H1 (cell line): ENCODE measurements around the gene RHOXF2B. TPM values are rescaled to one million over a fixed set of nuclear protein-coding genes. Genes with fewer than 3 reads are reported as not detected.

Experiments used
- CTCF ChIA-PET: fragments of 300-600 bp; sonication (Branson Sonifier 250); formaldehyde crosslinking; loops from one replicate; lab custom pipeline; 2021; ENCODE audit not compliant: partially characterized antibody; lab: Charles Lee
- POLR2A ChIA-PET: fragments of 300-600 bp; sonication (Branson Sonifier 250); formaldehyde crosslinking; loops from one replicate; lab custom pipeline; 2021; ENCODE audit warnings: inconsistent platforms; ENCODE audit not compliant: partially characterized antibody; lab: Charles Lee
- DNase-seq, 2 experiments: peaks; one replicate each; pipeline versions ENCODE4 v3.0.0 to v3.0.0-alpha.2; 2010 to 2022; ENCODE audit warnings: low spot score in 2 of 2, low read depth in 1 of 2, mixed read lengths in 1 of 2
- FAIRE-seq: peaks from 2 replicates; lab custom pipeline; 2011; peaks lifted over from hg19 to GRCh38; lab: Jason Lieb, UNC
- H2AFZ ChIP-seq: 2 replicates; pipeline ENCODE4 v1.8.1; 2012; ENCODE audit warnings: low read length, inconsistent platforms
- H2AK5ac ChIP-seq: 2 replicates; pipeline ENCODE4 v1.6.1; 2013; ENCODE audit warnings: low read depth, low read length
- H2BK120ac ChIP-seq: replicated peaks from 2 replicates; pipeline ENCODE3; 2013; ENCODE audit warnings: low read depth, low read length, inconsistent platforms
- H2BK12ac ChIP-seq: 2 replicates; pipeline ENCODE4 v1.6.1; 2013; ENCODE audit warnings: low read depth, low read length
- H2BK15ac ChIP-seq: 2 replicates; pipeline ENCODE4 v1.6.1; 2013; ENCODE audit warnings: low read length
- H2BK20ac ChIP-seq: 2 replicates; pipeline ENCODE4 v1.6.1; 2013; ENCODE audit warnings: low read length
- H2BK5ac ChIP-seq: 2 replicates; pipeline ENCODE4 v1.6.1; 2013; ENCODE audit warnings: low read depth, low read length
- H3K14ac ChIP-seq: 2 replicates; pipeline ENCODE4 v1.6.1; 2013; ENCODE audit warnings: inconsistent platforms; ENCODE audit not compliant: insufficient read length
- H3K18ac ChIP-seq: 2 replicates; pipeline ENCODE4 v1.6.1; 2013; ENCODE audit warnings: low read length; ENCODE audit errors: extremely low read depth
- H3K23ac ChIP-seq: 2 replicates; pipeline ENCODE4 v1.6.1; 2013; ENCODE audit warnings: inconsistent platforms; ENCODE audit not compliant: insufficient read length
- H3K23me2 ChIP-seq: 2 replicates; pipeline ENCODE4 v1.6.1; 2013; ENCODE audit warnings: low read depth, low read length
- H3K27ac ChIP-seq: 2 replicates; pipeline ENCODE4 v1.6.1; 2011; ENCODE audit warnings: low read depth, low read length, inconsistent platforms
- H3K27me3 ChIP-seq, 4 experiments: replicated peaks in 1 of 4; 1 replicate in 1 of 4; 2 replicates in 3 of 4; pipeline versions ENCODE4 v1.6.1 to v1.8.1; 2011 to 2013; ENCODE audit warnings: low read length in 3 of 4, mild to moderate bottlenecking in 3 of 4, inconsistent platforms in 2 of 4, mixed read lengths in 2 of 4, moderate library complexity in 1 of 4; ENCODE audit not compliant: control insufficient read depth in 3 of 4, insufficient read depth in 3 of 4; ENCODE audit errors: extremely low read depth in 1 of 4
- H3K36me3 ChIP-seq, 4 experiments: 2 replicates each; pipeline versions ENCODE4 v1.6.1 to v1.8.1; 2011 to 2013; ENCODE audit warnings: mild to moderate bottlenecking in 4 of 4, low read length in 3 of 4, moderate library complexity in 2 of 4, control low read depth in 1 of 4, inconsistent platforms in 1 of 4; ENCODE audit not compliant: insufficient read depth in 4 of 4, control insufficient read depth in 2 of 4
- H3K4ac ChIP-seq: replicated peaks from 2 replicates; pipeline ENCODE3; 2013; ENCODE audit warnings: low read length, low read depth, mixed read lengths, inconsistent platforms; ENCODE audit not compliant: insufficient read length
- H3K4me1 ChIP-seq, 4 experiments: replicated peaks in 1 of 4; 1 replicate in 1 of 4; 2 replicates in 3 of 4; pipeline versions ENCODE4 v1.6.1 to v1.8.1; 2011 to 2013; ENCODE audit warnings: low read length in 3 of 4, inconsistent platforms in 2 of 4, mixed read lengths in 1 of 4; ENCODE audit not compliant: insufficient read depth in 4 of 4, control insufficient read depth in 3 of 4
- H3K4me2 ChIP-seq, 2 experiments: 2 replicates each; pipeline versions ENCODE4 v1.6.1 to v1.8.1; 2011 to 2013; ENCODE audit warnings: low read depth in 2 of 2, low read length in 2 of 2, control low read depth in 1 of 2, inconsistent platforms in 1 of 2, mild to moderate bottlenecking in 1 of 2; ENCODE audit not compliant: insufficient read depth in 1 of 2
- H3K4me3 ChIP-seq, 4 experiments: fragments of 200-600, 300-600 bp in 1 of 4; sonication (generic), shearing (Covaris generic), sonication (Bioruptor Twin) in 1 of 4; 2 replicates each; pipeline versions ENCODE4 v1.5.1 to v1.8.1; 2011 to 2016; ENCODE audit warnings: low read length in 4 of 4, low read depth in 3 of 4, control low read depth in 2 of 4, inconsistent platforms in 2 of 4, mild to moderate bottlenecking in 2 of 4, mixed read lengths in 1 of 4, moderate library complexity in 1 of 4; ENCODE audit not compliant: insufficient read depth in 2 of 4; ENCODE audit errors: extremely low read depth in 1 of 4
- H3K56ac ChIP-seq: replicated peaks from 2 replicates; pipeline ENCODE3; 2013; ENCODE audit warnings: low read depth, mild to moderate bottlenecking, mixed read lengths, low read length, inconsistent platforms; ENCODE audit not compliant: insufficient read length
- H3K79me1 ChIP-seq: 2 replicates; pipeline ENCODE4 v1.6.1; 2013; ENCODE audit warnings: low read depth, low read length, control low read depth
- H3K79me2 ChIP-seq, 2 experiments: 2 replicates each; pipeline versions ENCODE4 v1.6.1 to v1.8.1; 2012 to 2013; ENCODE audit warnings: low read length in 2 of 2, mild to moderate bottlenecking in 2 of 2, inconsistent platforms in 1 of 2; ENCODE audit not compliant: insufficient read depth in 2 of 2, control insufficient read depth in 1 of 2
- H3K9ac ChIP-seq, 4 experiments: replicated peaks in 1 of 4; 1 replicate in 1 of 4; 2 replicates in 3 of 4; pipeline versions ENCODE4 v1.6.1 to v1.8.1; 2011 to 2013; ENCODE audit warnings: low read depth in 3 of 4, low read length in 3 of 4, control low read depth in 2 of 4, mild to moderate bottlenecking in 2 of 4, moderate library complexity in 2 of 4, inconsistent platforms in 1 of 4; ENCODE audit errors: extremely low read depth in 1 of 4
- H3K9me3 ChIP-seq, 2 experiments: 2 replicates each; pipeline versions ENCODE4 v1.6.1 to v1.8.1; 2012 to 2013; ENCODE audit warnings: mild to moderate bottlenecking in 2 of 2, moderate library complexity in 2 of 2, control low read depth in 1 of 2, inconsistent platforms in 1 of 2, low read depth in 1 of 2, low read length in 1 of 2, mixed read lengths in 1 of 2; ENCODE audit not compliant: insufficient read depth in 2 of 2
- H4K20me1 ChIP-seq, 2 experiments: replicated peaks in 1 of 2; 2 replicates each; pipeline versions ENCODE3 to v1.8.1; 2011 to 2013; ENCODE audit warnings: inconsistent platforms in 2 of 2, low read length in 2 of 2, mild to moderate bottlenecking in 1 of 2; ENCODE audit not compliant: insufficient read depth in 2 of 2, control insufficient read depth in 1 of 2
- H4K5ac ChIP-seq: 2 replicates; pipeline ENCODE4 v1.6.1; 2013; ENCODE audit warnings: low read length, low read depth, mixed read lengths, inconsistent platforms; ENCODE audit not compliant: insufficient read length
- H4K8ac ChIP-seq: 2 replicates; pipeline ENCODE4 v1.8.0; 2013; ENCODE audit warnings: mild to moderate bottlenecking, moderate library complexity, low read length, inconsistent platforms; ENCODE audit not compliant: insufficient read depth; ENCODE audit errors: extremely low read depth
- H4K91ac ChIP-seq: replicated peaks from 2 replicates; pipeline ENCODE3; 2013; ENCODE audit warnings: low read length, mixed read lengths, inconsistent platforms; ENCODE audit not compliant: insufficient read length
- ATF2 ChIP-seq: IDR thresholded peaks from 2 replicates; pipeline ENCODE4 v1.6.1; 2012; ENCODE audit warnings: low read length, inconsistent platforms
- BCL11A ChIP-seq, 2 experiments: IDR thresholded peaks; one replicate each; pipeline ENCODE4 v1.6.1; 2011; ENCODE audit warnings: low read depth in 2 of 2, low read length in 2 of 2, mild to moderate bottlenecking in 2 of 2
- EP300 ChIP-seq, 2 experiments: IDR thresholded peaks; 1 replicate in 1 of 2; 2 replicates in 1 of 2; pipeline ENCODE4 v1.6.1; 2011 to 2012; ENCODE audit warnings: low read depth in 2 of 2, low read length in 2 of 2, mild to moderate bottlenecking in 2 of 2, borderline replicate concordance in 1 of 2, inconsistent platforms in 1 of 2, moderate library complexity in 1 of 2
- FOSL1 ChIP-seq: IDR thresholded peaks from 2 replicates; pipeline ENCODE4 v1.6.1; 2011; ENCODE audit warnings: mild to moderate bottlenecking, low read depth, low read length, moderate library complexity; ENCODE audit not compliant: insufficient read depth
- GTF2F1 ChIP-seq: IDR thresholded peaks from 2 replicates; pipeline ENCODE4 v1.6.1; 2012; ENCODE audit warnings: low read depth, low read length, improper control_type of control experiment, borderline replicate concordance
- JUND ChIP-seq: IDR thresholded peaks from 2 replicates; pipeline ENCODE4 v1.6.1; 2011; ENCODE audit warnings: mild to moderate bottlenecking, improper control_type of control experiment, low read length
- NRF1 ChIP-seq: IDR thresholded peaks from 2 replicates; pipeline ENCODE4 v1.6.1; 2011; ENCODE audit warnings: mild to moderate bottlenecking, low read depth, low read length, improper control_type of control experiment
- POLR2A ChIP-seq, 2 experiments: IDR thresholded peaks; 1 replicate in 1 of 2; 2 replicates in 1 of 2; pipeline ENCODE4 v1.6.1; 2011; ENCODE audit warnings: low read depth in 2 of 2, low read length in 2 of 2, mild to moderate bottlenecking in 2 of 2; ENCODE audit errors: control extremely low read depth in 1 of 2
- POU5F1 ChIP-seq: IDR thresholded peaks from 2 replicates; pipeline ENCODE4 v1.6.1; 2011; ENCODE audit warnings: low read depth, mild to moderate bottlenecking, low read length, moderate library complexity
- RBBP5 ChIP-seq: IDR thresholded peaks from 2 replicates; pipeline ENCODE4 v1.7.1; 2012; ENCODE audit warnings: low read depth, mild to moderate bottlenecking, inconsistent platforms, low read length, moderate library complexity, borderline replicate concordance
- RFX5 ChIP-seq: IDR thresholded peaks from 2 replicates; pipeline ENCODE4 v1.6.1; 2011; ENCODE audit warnings: low read depth, low read length, improper control_type of control experiment, borderline replicate concordance
- WGBS, 2 experiments: shearing (Covaris generic) in 1 of 2; methylation state at CpG; one replicate each; pipeline versions ENCODE4 v1.1.6 to v1.1.7; 2013 to 2015; ENCODE audit warnings: low lambda C conversion rate in 2 of 2, mixed read lengths in 2 of 2, inconsistent platforms in 1 of 2, low coverage in 1 of 2, missing lambda C conversion rate in 1 of 2; ENCODE audit not compliant: insufficient replicate concordance in 2 of 2, insufficient coverage in 1 of 2, insufficient read length in 1 of 2; ENCODE audit errors: extremely low coverage in 1 of 2, missing lambda C conversion rate in 1 of 2; 5-methylcytosine and 5-hydroxymethylcytosine counted together
- polyA plus RNA-seq, 7 experiments: library from polyadenylated mRNA; depleted of rRNA in 3 of 7; stranded (reverse) in 5 of 7; unstranded in 2 of 7; fragments of >200 nt in 5 of 7; fragments of 200-250 nt in 2 of 7; gene quantifications; 1 replicate in 5 of 7; 2 replicates in 1 of 7; 4 replicates in 1 of 7; pipeline versions ENCODE4 v1.2.1 to v1.2.3, GENCODE V29; 2011 to 2013; ENCODE audit warnings: missing spikeins in 2 of 7, mixed read lengths in 2 of 7
- total RNA-seq: library from RNA; stranded (reverse); fragmentation: NEBNext Ultra II Directional; extraction: Animal tissue kit (Norgen Biotek cat#: 25700); gene quantifications from 2 replicates; pipeline ENCODE4 v1.2.1, GENCODE V29; 2021
- TF ChIP-seq, protein P1 (sequence below): IDR thresholded peaks from 2 replicates; pipeline ENCODE4 v1.6.1; 2012; ENCODE audit warnings: inconsistent platforms

Gene RHOXF2B
- total and polyA plus RNA-seq, 2 of the 8 experiments (the other 6 are each of a cell fraction or from before 2014, with no cell fraction given): not detected

- no peak within 1 kb of the TSS for H2BK12ac ChIP-seq
- no peak within 1 kb of the TSS for H3K9ac ChIP-seq
- H3K23ac ChIP-seq: no peak within 1 kb of the TSS
- H3K56ac ChIP-seq: no peak within 1 kb of the TSS
- no peaks in the 10 kb centered on the region for H3K79me2 ChIP-seq
- H2BK15ac ChIP-seq: no peak within 1 kb of the TSS
- H3K9me3 ChIP-seq: no peaks in the 10 kb centered on the region
- H2AK5ac ChIP-seq: no peak within 1 kb of the TSS
- POLR2A ChIA-PET: no interaction called here
- no peaks in the 10 kb centered on the region for H4K20me1 ChIP-seq
- no peaks in the 10 kb centered on the region for H3K36me3 ChIP-seq
- H2AFZ ChIP-seq: no peak within 1 kb of the TSS
- CTCF ChIA-PET: no interaction called here
- H3K14ac ChIP-seq: no peak within 1 kb of the TSS
- H3K27ac ChIP-seq: no peak within 1 kb of the TSS
- H3K27me3 ChIP-seq: no peaks in the 10 kb centered on the region
- H3K23me2 ChIP-seq: no peaks in the 10 kb centered on the region
- no peak within 1 kb of the TSS for H3K4ac ChIP-seq
- FAIRE-seq: no peak
- no peak within 1 kb of the TSS for H3K18ac ChIP-seq
- DNase-seq: no peak
- no peaks in the 10 kb centered on the region for H3K4me1 ChIP-seq
- H3K79me1 ChIP-seq: no peaks in the 10 kb centered on the region
- H3K4me3 ChIP-seq: no peak within 1 kb of the TSS
- no peak within 1 kb of the TSS for H4K5ac ChIP-seq
- peak within 1 kb of the TSS; percentile 51; the same call in 1 of the 2 replicates for H4K8ac ChIP-seq
- no peak within 1 kb of the TSS for H2BK120ac ChIP-seq
- H4K91ac ChIP-seq: no peak within 1 kb of the TSS
- no peak within 1 kb of the TSS for H2BK5ac ChIP-seq
- 95% methylated on average over 22 of the region's 35 CpGs; no CpG with 5 or more reads in 1 of the 2 experiments for WGBS, 2 experiments
- H3K4me2 ChIP-seq: no peak within 1 kb of the TSS
- H2BK20ac ChIP-seq: no peak within 1 kb of the TSS
- TF ChIP-seq FOSL1 (no peak), ATF2 (no peak), GTF2F1 (no peak), RFX5 (no peak), NRF1 (no peak), POLR2A (IDR thresholded peaks at IDR 0.05; ENCODE audit: control extremely low read depth in 1 of 2, low read depth in 2 of 2, low read length in 2 of 2) (no peak), BCL11A (IDR thresholded peaks at IDR 0.05; ENCODE audit: low read depth in 2 of 2, low read length in 2 of 2) (no peak), RBBP5 (no peak), POU5F1 (no peak), EP300 (IDR thresholded peaks at IDR 0.05; ENCODE audit: borderline replicate concordance in 1 of 2, low read depth in 2 of 2, low read length in 2 of 2) (no peak), JUND (no peak)
- TF ChIP-seq, protein P1, sequence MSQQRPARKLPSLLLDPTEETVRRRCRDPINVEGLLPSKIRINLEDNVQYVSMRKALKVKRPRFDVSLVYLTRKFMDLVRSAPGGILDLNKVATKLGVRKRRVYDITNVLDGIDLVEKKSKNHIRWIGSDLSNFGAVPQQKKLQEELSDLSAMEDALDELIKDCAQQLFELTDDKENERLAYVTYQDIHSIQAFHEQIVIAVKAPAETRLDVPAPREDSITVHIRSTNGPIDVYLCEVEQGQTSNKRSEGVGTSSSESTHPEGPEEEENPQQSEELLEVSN: no peak
Observed at GRCh38 chrX:120115438-120115963, 38.0 kb upstream of the RHOXF2B start, which contains the start of gene RHOXF1. Gene RHOXF1 (minus strand): TSS chrX:120115913. CDS start chrX:120115862, 51 bp downstream.
